Measurements from ENCODE around the gene OGFOD2.
"Not testable (repeated sequence)": the region's sequence is repeated elsewhere in the genome, so short reads cannot be mapped to it uniquely, and the experiment has no call there.

The OGFOD2 gene

GRCh38 chr12:123005081-123005626, 30.1 kb downstream of the OGFOD2 start:
- no peak for DNase-seq

- DNase-seq = no peak
Observed at GRCh38 chr12:123006977-123007376, 31.9 kb downstream of the OGFOD2 start.

GRCh38 chr12:123010110-123010509, 35.1 kb downstream of the OGFOD2 start:
- DNase-seq = no peak

DNA sequence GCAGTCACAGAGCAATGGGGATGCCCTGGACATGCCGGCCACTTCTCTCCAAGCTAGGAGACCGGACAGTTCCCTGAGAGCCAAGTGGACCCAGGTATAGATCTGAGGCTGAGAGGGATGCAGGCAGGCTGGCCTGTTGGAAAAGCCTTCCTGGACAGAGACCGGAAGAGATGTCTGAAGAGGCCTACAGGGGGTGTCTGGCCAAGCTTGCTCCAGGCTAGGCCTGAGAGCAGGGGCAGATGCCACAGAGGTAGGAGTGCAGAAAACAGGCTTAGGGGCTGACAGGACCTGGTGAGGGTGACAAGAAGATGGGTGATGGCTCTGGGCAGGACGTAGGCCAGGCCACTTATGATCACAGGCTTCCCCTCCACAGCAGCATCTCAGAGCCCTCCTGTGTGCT, 35.6 kb downstream of the OGFOD2 start:
- DNase-seq = no peak

DNA sequence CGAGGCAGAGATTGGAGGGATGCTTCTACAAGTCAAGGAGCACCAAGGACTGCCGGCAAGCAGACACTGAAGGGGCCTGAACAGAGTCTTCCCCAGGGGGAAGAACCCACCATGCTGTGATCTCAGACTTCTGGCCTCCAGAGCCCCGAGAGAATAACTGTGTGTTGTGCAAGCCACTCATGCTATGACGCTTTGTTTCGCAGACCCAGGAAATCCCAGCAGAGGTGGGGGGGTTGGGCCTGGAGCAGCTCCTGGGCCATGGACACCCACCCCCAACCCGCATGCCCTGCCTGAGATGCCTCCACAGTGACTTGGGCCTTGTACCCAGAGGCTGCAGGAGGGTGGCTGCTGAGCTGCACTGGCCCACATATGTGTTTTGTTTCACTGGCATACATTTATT, 36.7 kb downstream of the OGFOD2 start:
- DNase-seq = no peak

- no peak for DNase-seq
Observed at GRCh38 chr12:123013185-123014095, 38.4 kb downstream of the OGFOD2 start.

DNA sequence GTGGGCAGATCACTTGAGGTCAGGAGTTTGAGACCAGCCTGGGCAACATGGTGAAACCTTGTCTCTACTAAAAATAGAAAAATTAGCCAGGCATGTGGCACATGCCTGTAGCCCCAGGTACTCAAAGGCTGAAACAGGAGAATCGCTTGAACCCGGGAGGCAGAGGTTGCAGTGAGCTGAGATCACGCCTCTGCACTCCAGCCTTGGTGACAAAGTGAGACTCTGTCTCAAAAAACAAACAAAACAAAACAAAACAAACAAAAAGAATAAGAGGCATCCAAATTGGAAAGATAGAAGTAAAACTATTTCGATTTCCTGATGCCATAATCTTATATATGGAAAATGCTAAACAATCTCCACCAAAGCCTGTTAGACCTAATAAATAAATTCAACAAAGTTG, 39.4 kb downstream of the OGFOD2 start:
- not testable (repeated sequence) for DNase-seq

DNA sequence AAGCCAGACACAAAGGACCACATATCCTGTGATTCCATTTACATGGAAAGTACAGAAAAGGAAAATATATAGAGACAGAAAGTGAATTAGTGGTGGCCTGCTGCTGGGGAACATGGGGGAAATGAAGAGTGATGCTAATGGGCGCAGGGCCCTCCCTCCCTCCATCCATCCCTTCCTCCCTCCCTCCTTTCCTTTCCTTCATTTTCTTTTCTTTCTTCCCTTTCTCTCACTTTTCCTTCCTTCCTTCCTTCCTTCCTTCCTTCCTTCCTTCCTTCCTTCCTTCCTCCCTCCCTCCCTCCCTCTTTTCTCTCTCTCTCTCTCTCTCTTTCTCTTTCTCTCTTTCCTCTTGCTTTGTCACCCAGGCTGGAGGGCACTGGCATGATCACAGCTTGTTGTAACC, 42.7 kb downstream of the OGFOD2 start:
- DNase-seq = no peak

- DNase-seq = no peak
Observed at GRCh38 chr12:123019841-123020138, 44.7 kb downstream of the OGFOD2 start.

- no peak for DNase-seq
Observed at GRCh38 chr12:123021688-123022604, 46.9 kb downstream of the OGFOD2 start.

GRCh38 chr12:123022846-123023245, 47.8 kb downstream of the OGFOD2 start:
- DNase-seq = no peak

DNA sequence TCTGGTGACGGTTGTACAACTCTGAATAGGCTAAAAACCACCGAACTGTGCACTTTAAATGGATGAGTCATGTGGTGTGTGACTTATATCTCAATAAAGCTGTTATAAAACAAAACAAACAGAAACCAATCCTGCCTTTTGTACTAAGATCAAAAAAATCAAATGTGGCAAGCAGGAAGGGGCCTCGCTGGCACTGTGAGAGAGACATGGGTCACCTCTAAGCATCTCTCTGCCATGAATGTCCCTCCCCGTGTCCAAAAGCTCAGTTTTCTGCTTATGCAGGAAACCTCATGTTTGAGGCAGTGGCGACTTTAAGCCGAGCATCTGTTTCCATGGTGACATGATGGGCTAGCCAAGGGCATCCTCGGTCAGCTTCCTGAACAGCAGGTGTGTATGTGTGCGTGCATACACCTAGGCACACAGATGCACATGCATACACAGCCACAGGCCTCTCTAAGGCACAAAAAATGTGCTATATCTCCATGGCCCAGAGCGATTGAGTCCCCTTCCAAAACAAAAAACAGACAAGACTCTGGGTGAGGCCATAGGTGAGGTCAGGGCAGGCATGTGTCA, 49.9 kb downstream of the OGFOD2 start:
- DNase-seq = no peak

DNA sequence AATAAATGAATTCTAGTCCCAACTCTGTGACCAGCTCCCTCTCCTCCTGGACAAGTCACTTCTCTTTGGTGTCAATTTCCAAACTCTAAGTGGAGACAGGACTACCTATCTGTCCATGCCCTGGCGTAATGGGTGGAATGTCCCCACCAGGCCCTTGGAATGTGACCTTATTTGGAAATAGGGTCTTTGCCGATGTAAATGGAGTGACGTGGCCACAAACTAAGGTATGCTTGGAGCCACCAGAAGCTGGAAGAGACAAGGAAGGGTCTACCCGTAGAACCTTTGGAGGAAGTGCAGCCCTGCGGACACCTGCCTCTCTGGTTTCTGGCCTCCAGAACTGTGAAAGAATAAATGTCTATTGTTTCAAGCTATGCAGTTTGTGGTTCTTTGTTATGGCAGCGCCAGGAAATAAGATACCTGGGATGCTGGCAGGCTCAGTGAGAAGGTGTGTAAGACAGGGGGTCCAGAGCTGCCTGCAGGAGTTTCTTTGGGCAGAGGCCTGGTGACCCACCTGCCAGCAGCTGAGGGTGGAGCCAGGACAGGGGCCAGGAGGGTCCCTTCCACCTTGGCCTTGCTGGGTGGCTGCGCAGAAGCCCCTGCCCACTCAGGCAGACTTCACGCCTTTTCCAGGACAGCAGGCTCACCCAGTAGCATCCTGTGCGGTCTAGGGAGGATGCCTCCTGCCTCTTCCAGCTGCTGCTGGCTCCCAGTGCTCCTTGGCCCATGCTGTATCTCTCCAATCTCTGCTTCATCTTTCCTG, 51.2 kb downstream of the OGFOD2 start:
- no peak for DNase-seq

- DNase-seq = no peak
Observed at GRCh38 chr12:123027726-123028445, 52.8 kb downstream of the OGFOD2 start.

DNA sequence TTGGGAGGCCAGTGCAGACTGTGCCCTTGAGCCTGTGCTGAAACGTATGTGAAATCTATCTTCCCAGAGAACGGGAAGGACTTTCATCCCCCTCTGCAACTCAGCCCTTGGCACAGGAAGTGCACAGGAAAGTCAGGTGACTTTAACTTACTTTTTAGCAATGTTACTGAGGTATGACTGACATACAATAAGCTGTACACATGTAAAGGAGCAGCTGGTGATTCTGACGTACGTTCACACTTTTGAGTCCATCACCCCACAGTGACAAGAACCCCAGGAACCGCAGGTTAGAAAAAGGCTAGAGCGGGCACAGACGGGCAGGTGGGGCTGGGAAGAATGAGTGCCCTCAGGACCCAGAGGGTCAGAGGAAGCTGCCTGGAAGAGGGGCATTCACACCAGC, 53.4 kb downstream of the OGFOD2 start:
- DNase-seq = no peak

DNA sequence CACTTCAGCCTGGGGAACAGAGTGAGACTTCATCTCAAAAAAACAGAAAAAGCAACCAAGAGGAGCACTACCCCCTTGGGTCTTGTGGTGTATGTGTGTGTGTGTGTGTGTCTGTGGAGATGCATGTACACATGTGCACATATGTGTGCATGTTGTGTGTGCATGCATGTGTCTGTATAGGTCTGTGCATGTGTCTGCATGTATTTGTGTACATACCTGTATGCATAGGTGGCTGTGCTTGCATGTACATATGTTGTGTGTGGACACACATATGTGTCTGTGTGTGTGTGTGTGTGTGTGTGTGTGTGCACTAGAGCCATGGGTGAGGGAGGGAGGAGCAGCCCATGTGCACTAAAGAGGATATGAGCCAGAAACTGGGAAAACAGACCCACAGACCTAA, 54.5 kb downstream of the OGFOD2 start:
- no peak for DNase-seq
